ENCODE measurements around the gene CAPG.
"Not testable (repeated sequence)": the region's sequence is repeated elsewhere in the genome, so short reads cannot be mapped to it uniquely, and the experiment has no call there.

CAPG gene

DNA sequence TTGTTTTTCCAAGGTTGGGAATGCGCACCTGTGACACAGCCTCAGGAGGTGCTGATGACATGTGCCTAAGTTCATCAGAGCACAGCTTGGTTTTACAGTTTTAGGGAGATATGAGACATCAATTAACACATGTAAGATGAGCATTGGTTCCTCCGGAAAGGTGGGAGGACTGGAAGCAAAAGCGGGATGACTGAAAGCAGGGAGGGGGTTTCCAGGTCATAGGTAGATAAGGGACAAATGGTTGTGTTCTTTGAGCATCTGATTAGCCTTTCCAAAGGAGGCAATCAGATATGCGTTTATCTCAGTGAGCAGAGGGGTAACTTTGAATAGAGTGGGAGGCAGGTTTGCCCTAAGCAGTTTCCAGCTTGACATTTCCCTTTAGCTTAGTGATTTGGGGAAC is 26.3 kb downstream of the CAPG start:
- no peak overlapping the region for H3K9ac ChIP-seq (ENCODE audit: low read depth, low read length)
- no peaks in the 10 kb centered on the region for H3K4me1 ChIP-seq (ENCODE audit: control insufficient read depth, insufficient read depth, low read length)
- H3K27me3 ChIP-seq (ENCODE audit: control insufficient read depth, insufficient read depth, low read length), result no peaks in the 10 kb centered on the region
- no peak overlapping the region for H3K4me3 ChIP-seq (ENCODE audit: low read depth, low read length)
- H3K9me3 ChIP-seq (ENCODE audit: control insufficient read depth, insufficient read depth, low read length), result no peaks in the 10 kb centered on the region
- H3K36me3 ChIP-seq (ENCODE audit: control insufficient read depth, insufficient read depth, low read length), result no peaks in the 10 kb centered on the region

DNA sequence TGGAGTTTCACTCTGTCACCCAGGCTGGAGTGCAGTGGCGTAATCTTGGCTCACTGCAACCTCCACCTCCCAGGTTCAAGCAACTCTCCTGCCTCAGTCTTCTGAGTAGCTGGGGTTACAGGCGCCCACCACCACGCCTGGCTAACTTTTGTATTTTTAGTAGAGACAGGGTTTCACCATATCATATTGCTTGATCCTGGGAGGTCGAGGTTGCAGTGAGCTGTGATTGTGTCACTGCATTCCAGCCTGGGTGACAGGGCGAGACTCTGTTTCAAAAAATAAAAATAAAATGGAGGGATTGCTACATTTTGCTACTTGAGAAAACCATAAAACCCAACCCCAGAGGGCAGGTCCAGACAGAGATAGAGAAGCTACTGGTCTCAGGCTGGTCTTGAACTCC is 27.0 kb downstream of the CAPG start:
- H3K9me3 ChIP-seq (ENCODE audit: control insufficient read depth, insufficient read depth, low read length); H3K36me3 ChIP-seq (ENCODE audit: control insufficient read depth, insufficient read depth, low read length); H3K9ac ChIP-seq (ENCODE audit: low read depth, low read length); H3K4me3 ChIP-seq (ENCODE audit: low read depth, low read length); H3K4me1 ChIP-seq (ENCODE audit: control insufficient read depth, insufficient read depth, low read length); H3K27me3 ChIP-seq (ENCODE audit: control insufficient read depth, insufficient read depth, low read length): not testable (repeated sequence)

DNA sequence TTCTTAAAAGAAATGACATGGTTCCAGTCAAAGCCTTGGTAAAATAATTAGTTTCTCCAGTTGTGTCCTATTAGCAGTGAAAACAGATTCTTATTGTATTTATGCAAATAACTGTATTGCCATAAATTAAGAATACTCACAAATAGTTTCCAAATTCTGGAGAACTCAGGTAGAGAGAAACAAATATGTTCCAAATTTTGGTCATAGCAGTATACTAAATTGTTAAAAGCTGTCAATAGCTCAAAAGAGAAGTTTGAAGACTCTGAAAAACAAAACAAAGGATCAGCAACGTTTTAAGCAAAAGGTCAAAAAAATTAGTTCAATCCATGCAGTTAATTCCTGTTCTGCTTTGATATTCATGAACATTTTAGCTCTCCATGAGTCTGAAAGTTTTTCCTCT is 30.1 kb downstream of the CAPG start:
- Histone ChIP-seq H3K9me3 (ENCODE audit: control insufficient read depth, insufficient read depth, low read length) (no peaks in the 10 kb centered on the region), H3K4me3 (ENCODE audit: low read depth, low read length) (no peak overlapping the region), H3K4me1 (ENCODE audit: control insufficient read depth, insufficient read depth, low read length) (no peaks in the 10 kb centered on the region), H3K9ac (ENCODE audit: low read depth, low read length) (no peak overlapping the region), H3K27me3 (ENCODE audit: control insufficient read depth, insufficient read depth, low read length) (no peaks in the 10 kb centered on the region), H3K36me3 (ENCODE audit: control insufficient read depth, insufficient read depth, low read length) (no peaks in the 10 kb centered on the region)

DNA sequence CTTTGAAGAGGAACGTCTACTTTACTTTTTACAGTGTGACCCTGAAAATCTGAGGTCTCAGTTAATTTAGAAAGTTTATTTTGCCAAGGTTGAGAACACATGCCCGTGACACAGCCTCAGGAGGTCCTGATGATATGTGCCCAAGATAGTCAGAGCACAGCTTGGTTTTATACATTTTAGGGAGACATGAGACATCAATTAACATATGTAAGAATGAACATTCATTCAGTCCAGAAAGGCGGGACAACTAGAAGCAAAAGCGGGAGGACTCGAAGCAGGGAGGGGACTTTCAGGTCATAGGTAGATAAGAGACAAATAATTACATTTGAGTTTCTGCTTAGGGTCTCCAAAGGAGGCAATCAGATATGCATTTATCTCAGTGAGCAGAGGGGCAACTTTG is 31.9 kb downstream of the CAPG start:
- Histone ChIP-seq H3K9ac (ENCODE audit: low read depth, low read length) (no peak overlapping the region), H3K4me1 (ENCODE audit: control insufficient read depth, insufficient read depth, low read length) (no peaks in the 10 kb centered on the region), H3K4me3 (ENCODE audit: low read depth, low read length) (no peak overlapping the region), H3K9me3 (ENCODE audit: control insufficient read depth, insufficient read depth, low read length) (no peaks in the 10 kb centered on the region), H3K36me3 (ENCODE audit: control insufficient read depth, insufficient read depth, low read length) (no peaks in the 10 kb centered on the region), H3K27me3 (ENCODE audit: control insufficient read depth, insufficient read depth, low read length) (no peaks in the 10 kb centered on the region)

DNA sequence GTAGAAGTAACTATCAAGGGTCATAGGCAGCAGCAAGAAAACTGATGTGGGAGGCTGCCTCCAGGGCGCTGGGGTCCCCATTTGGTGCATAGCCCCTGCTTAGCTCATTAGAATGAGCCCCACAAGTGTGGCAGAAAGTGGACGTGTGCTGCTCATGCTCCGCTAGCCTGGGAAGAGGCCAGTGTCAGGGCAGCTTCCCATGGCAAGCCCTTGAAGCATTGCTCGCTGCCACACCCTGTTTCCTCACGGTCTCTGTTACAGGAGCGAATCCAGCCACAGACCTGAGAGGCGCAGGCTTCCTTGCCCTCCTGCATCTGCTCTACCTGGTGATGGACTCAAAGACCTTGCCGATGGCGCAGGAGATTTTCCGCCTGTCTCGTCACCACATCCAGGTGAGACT is 33.1 kb downstream of the CAPG start:
- no peaks in the 10 kb centered on the region for H3K9me3 ChIP-seq (ENCODE audit: control insufficient read depth, insufficient read depth, low read length)
- no peak overlapping the region for H3K9ac ChIP-seq (ENCODE audit: low read depth, low read length)
- H3K36me3 ChIP-seq (ENCODE audit: control insufficient read depth, insufficient read depth, low read length), result no peaks in the 10 kb centered on the region
- H3K4me3 ChIP-seq (ENCODE audit: low read depth, low read length), result no peak overlapping the region
- no peaks in the 10 kb centered on the region for H3K4me1 ChIP-seq (ENCODE audit: control insufficient read depth, insufficient read depth, low read length)
- H3K27me3 ChIP-seq (ENCODE audit: control insufficient read depth, insufficient read depth, low read length), result no peaks in the 10 kb centered on the region

DNA sequence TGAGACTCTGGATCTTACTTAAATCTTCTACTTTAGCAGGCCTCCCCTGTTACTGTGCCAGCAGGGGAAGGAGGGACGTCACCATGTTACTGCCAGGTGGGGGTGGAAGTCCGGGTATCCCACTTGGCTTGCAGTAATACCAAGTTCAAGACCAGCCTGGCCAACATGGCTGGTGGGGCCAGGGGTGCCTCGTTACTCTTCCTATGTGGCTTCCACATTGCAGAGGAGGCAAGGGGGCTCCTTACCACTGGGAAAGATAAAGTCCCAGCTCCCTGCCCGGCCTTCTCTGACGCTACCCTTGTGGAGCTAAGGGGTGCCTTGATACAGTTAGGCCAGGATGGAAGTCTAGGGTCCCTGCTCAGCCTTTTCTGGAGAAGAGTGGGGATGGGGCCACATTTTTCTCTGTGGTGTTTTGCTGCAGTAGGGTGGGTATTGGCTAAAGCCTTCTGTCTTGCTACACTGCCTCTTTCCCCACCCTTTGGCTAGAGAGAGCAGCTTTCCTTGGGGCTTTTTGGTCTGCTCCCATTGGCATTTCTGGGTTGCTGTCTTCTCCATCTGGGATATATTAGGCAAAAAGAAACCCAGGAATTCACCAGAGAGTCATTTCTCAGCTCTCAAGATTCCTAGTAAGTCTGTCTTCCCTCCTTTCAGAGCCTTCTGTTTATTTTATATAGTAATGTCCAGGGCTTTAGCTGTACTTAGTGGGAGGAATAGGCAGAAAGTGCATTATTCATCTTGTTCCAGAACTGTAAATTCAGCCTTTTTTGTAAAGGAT is 33.7 kb downstream of the CAPG start:
- Histone ChIP-seq H3K9ac (ENCODE audit: low read depth, low read length) (no peak overlapping the region), H3K4me1 (ENCODE audit: control insufficient read depth, insufficient read depth, low read length) (no peaks in the 10 kb centered on the region), H3K27me3 (ENCODE audit: control insufficient read depth, insufficient read depth, low read length) (no peaks in the 10 kb centered on the region), H3K36me3 (ENCODE audit: control insufficient read depth, insufficient read depth, low read length) (peaks cover 2% of the 10 kb centered on the region), H3K9me3 (ENCODE audit: control insufficient read depth, insufficient read depth, low read length) (no peaks in the 10 kb centered on the region), H3K4me3 (ENCODE audit: low read depth, low read length) (no peak overlapping the region)

DNA sequence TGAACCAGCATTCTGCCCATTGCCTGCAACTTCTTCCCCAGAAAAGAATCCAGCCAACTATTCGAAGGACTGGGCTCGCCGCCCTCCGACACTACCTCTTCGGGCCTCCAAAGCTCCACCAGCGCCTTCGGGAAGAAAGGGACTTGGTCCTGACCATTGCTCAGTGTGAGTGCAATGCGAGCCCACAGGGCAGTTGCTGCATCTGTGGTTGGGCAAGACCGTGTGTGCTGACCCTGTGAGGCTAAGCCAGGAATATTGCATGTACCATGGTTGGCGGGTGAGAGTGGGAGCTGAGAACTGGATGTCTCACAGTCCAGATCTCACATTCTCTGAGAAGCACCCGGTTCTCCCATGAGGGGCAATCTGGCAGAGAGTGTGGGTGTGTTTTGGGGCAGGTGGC is 39.1 kb downstream of the CAPG start:
- Histone ChIP-seq H3K27me3 (ENCODE audit: control insufficient read depth, insufficient read depth, low read length) (no peaks in the 10 kb centered on the region), H3K36me3 (ENCODE audit: control insufficient read depth, insufficient read depth, low read length) (peaks cover 5% of the 10 kb centered on the region), H3K9me3 (ENCODE audit: control insufficient read depth, insufficient read depth, low read length) (no peaks in the 10 kb centered on the region), H3K4me1 (ENCODE audit: control insufficient read depth, insufficient read depth, low read length) (no peaks in the 10 kb centered on the region), H3K4me3 (ENCODE audit: low read depth, low read length) (no peak overlapping the region), H3K9ac (ENCODE audit: low read depth, low read length) (no peak overlapping the region)

DNA sequence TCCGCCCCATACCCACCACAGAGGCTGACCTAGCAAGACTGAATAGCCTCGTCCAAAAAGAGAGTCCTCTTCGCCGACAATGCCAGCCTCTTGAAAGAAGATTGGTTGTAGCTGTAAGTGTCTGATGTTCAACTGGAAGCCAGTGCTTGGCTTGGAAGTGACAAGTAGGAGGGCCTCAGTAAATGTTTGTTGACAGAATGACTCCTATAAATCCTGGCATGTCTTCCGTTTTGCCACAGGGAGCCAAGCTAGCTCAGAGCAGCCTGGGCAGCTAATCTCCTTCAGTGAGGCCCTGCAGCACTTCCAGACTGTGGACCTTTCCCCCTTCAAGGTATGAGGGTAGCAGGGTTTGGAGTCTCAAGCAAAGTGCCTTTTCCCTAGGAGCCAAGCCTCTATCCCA is 40.7 kb downstream of the CAPG start:
- H3K4me3 ChIP-seq (ENCODE audit: low read depth, low read length), result no peak overlapping the region
- H3K27me3 ChIP-seq (ENCODE audit: control insufficient read depth, insufficient read depth, low read length), result no peaks in the 10 kb centered on the region
- H3K9ac ChIP-seq (ENCODE audit: low read depth, low read length), result no peak overlapping the region
- H3K36me3 ChIP-seq (ENCODE audit: control insufficient read depth, insufficient read depth, low read length), result peaks cover 5% of the 10 kb centered on the region
- H3K9me3 ChIP-seq (ENCODE audit: control insufficient read depth, insufficient read depth, low read length), result no peaks in the 10 kb centered on the region
- no peaks in the 10 kb centered on the region for H3K4me1 ChIP-seq (ENCODE audit: control insufficient read depth, insufficient read depth, low read length)

DNA sequence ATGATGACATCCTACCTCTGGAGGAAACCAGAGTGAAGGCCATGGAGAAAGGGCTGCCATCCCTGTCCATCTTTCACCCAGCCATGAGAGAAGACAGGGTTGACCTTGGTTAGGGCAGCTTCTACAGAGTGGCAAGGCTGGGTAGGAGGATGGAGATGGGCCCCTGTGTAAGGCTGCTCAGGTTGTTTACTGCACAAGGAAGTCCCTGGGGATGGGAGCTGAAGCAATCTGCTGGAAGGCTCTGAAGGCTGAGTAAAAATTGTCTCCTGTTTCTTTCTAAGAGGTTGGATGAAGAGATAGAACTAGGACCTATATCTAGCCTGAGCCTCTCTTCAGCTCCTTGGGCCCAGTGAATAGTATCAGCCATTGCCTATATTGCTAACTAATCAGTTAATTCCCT is 41.2 kb downstream of the CAPG start:
- Histone ChIP-seq H3K4me1 (ENCODE audit: control insufficient read depth, insufficient read depth, low read length) (no peaks in the 10 kb centered on the region), H3K4me3 (ENCODE audit: low read depth, low read length) (no peak overlapping the region), H3K36me3 (ENCODE audit: control insufficient read depth, insufficient read depth, low read length) (peaks cover 5% of the 10 kb centered on the region), H3K9me3 (ENCODE audit: control insufficient read depth, insufficient read depth, low read length) (no peaks in the 10 kb centered on the region), H3K27me3 (ENCODE audit: control insufficient read depth, insufficient read depth, low read length) (no peaks in the 10 kb centered on the region), H3K9ac (ENCODE audit: low read depth, low read length) (no peak overlapping the region)

DNA sequence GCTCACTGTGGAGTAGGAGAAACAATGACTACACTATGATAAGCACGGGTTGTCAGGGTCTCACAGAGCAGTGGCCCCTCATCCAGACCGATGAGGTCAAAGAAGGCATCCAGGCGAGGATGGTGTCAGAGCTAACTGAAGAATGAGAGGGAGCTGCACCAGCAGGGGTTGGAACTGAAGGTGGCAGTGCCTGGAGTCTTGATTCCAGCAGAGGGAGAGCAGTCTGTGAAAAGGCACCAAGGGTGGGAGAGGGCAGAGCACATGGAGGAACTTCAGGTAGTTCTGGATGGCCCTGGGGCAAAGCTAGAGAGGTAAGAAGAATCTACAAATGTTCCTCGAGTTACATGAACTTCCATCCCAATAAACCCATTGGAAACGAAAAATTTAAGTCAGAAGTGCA is 43.0 kb downstream of the CAPG start:
- H3K36me3 ChIP-seq (ENCODE audit: control insufficient read depth, insufficient read depth, low read length), result peaks cover 9% of the 10 kb centered on the region
- no peak overlapping the region for H3K4me3 ChIP-seq (ENCODE audit: low read depth, low read length)

DNA sequence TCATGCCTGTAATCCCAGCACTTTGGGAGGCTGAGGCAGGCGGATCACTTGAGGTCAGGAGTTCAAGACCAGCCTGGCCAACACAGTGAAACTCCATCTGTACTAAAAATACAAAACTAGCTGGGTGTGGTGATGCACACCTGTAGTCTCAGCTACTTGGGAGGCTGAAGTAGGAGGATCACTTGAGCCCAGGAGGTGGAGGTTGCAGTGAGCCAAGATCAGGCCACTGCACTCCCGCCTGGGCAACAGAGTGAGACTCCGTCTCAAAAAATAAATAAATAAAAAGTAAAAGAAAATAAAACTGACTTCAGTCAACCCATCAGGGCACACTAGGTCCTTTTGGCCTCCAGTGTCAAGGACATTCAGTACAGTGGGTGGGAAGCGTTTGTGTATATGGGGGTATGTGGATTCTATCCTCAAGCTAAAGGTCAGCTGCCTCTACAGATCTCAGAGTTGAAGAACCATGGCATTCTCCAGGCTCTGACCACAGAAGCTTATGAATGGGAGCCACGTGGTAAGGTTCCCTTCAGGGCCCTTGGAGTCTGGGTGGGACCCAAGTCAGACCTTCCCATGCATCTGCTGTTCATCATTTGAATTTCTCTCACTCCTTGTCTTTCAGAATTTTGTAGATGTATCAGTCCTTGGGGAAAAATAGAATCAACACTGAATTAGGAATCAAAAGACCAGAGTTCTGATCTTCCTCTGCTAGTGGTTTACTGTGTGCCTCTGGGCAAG is 47.3 kb downstream of the CAPG start:
- not testable (repeated sequence) for H3K9me3 ChIP-seq (ENCODE audit: control insufficient read depth, insufficient read depth, low read length); H3K4me1 ChIP-seq (ENCODE audit: control insufficient read depth, insufficient read depth, low read length); H3K4me3 ChIP-seq (ENCODE audit: low read depth, low read length); H3K9ac ChIP-seq (ENCODE audit: low read depth, low read length); H3K27me3 ChIP-seq (ENCODE audit: control insufficient read depth, insufficient read depth, low read length); H3K36me3 ChIP-seq (ENCODE audit: control insufficient read depth, insufficient read depth, low read length)

More for the DNA sequence above, 43.0 kb downstream of the CAPG start:
- Histone ChIP-seq H3K27me3 (ENCODE audit: control insufficient read depth, insufficient read depth, low read length) (no peaks in the 10 kb centered on the region), H3K9me3 (ENCODE audit: control insufficient read depth, insufficient read depth, low read length) (no peaks in the 10 kb centered on the region), H3K9ac (ENCODE audit: low read depth, low read length) (no peak overlapping the region), H3K4me1 (ENCODE audit: control insufficient read depth, insufficient read depth, low read length) (no peaks in the 10 kb centered on the region)

DNA sequence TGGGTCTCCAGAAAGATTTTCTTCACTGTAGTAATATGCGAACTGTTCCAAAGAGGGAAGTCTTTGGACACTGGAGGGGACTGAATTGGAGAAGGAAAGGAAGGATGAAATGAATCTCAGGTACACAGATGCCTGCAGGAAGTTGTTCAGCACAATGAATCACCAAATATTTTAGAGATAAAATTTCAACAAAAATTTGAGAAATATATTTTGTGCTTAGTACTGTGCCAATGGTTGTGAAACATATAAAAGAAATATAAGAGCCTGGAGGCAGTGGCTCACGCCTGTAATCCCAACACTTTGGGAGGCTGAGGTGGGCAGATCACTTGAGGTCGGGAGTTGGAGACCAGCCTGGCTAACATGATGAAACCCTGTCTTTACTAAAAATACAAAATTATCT is 52.4 kb downstream of the CAPG start:
- H3K9ac ChIP-seq (ENCODE audit: low read depth, low read length), result no peak overlapping the region
- H3K27me3 ChIP-seq (ENCODE audit: control insufficient read depth, insufficient read depth, low read length), result no peaks in the 10 kb centered on the region
- H3K4me1 ChIP-seq (ENCODE audit: control insufficient read depth, insufficient read depth, low read length), result no peaks in the 10 kb centered on the region
- H3K4me3 ChIP-seq (ENCODE audit: low read depth, low read length), result no peak overlapping the region
- no peaks in the 10 kb centered on the region for H3K9me3 ChIP-seq (ENCODE audit: control insufficient read depth, insufficient read depth, low read length)
- no peaks in the 10 kb centered on the region for H3K36me3 ChIP-seq (ENCODE audit: control insufficient read depth, insufficient read depth, low read length)
